WI38 (cell line): ENCODE data around the gene ELP2.

Experiments
- H3K4me3 ChIP-seq: 2 replicates; pipeline ENCODE4 v1.5.1; 2011; ENCODE audit warnings: low read depth, mild to moderate bottlenecking, control low read depth, low read length
- CTCF ChIP-seq: IDR thresholded peaks from 2 replicates; pipeline ENCODE4 v1.5.1; 2012; ENCODE audit warnings: low read depth, mild to moderate bottlenecking, control low read depth, low read length

Gene ELP2

GRCh38 chr18:36143391-36143790, 13.7 kb downstream of the ELP2 start:
- H3K4me3 ChIP-seq: no peak overlapping the region
- no peak for TF ChIP-seq CTCF

GRCh38 chr18:36149514-36150289, 20.0 kb downstream of the ELP2 start:
- no peak for TF ChIP-seq CTCF
- H3K4me3 ChIP-seq: no peak overlapping the region

- H3K4me3 ChIP-seq: no peak overlapping the region
- TF ChIP-seq CTCF: no peak
These were observed 23.1 kb downstream of the ELP2 start for GRCh38 chr18:36152781-36153180.

GRCh38 chr18:36153203-36153602, 23.5 kb downstream of the ELP2 start:
- no peak overlapping the region for H3K4me3 ChIP-seq
- no peak for TF ChIP-seq CTCF

GRCh38 chr18:36153771-36154170, 24.1 kb downstream of the ELP2 start:
- TF ChIP-seq CTCF: no peak
- no peak overlapping the region for H3K4me3 ChIP-seq

- no peak overlapping the region for H3K4me3 ChIP-seq
- no peak for TF ChIP-seq CTCF
These were observed 26.4 kb downstream of the ELP2 start for GRCh38 chr18:36155851-36156757.

GRCh38 chr18:36157441-36157840, 27.7 kb downstream of the ELP2 start:
- no peak for TF ChIP-seq CTCF
- no peak overlapping the region for H3K4me3 ChIP-seq
